ENCODE results near the gene TPRG1.

The TPRG1 gene

GRCh38 chr3:189169728-189170127 is 2.0 kb upstream of the TPRG1 start:
- Histone ChIP-seq H3K27me3 (ENCODE audit: control insufficient read depth, insufficient read depth, low read length) (no peaks in the 10 kb centered on the region), H3K4me3 (ENCODE audit: low read length) (no peak overlapping the region), H3K36me3 (ENCODE audit: control insufficient read depth, insufficient read depth, low read length) (no peaks in the 10 kb centered on the region), H3K9me3 (ENCODE audit: control insufficient read depth, low read length) (no peaks in the 10 kb centered on the region), H3K9ac (ENCODE audit: low read length) (no peak overlapping the region), H3K4me1 (ENCODE audit: control insufficient read depth, insufficient read depth, low read length) (peaks cover 31% of the 10 kb centered on the region)

GRCh38 chr3:189170559-189170958 is 1.2 kb upstream of the TPRG1 start:
- peaks cover 23% of the 10 kb centered on the region for H3K4me1 ChIP-seq (ENCODE audit: control insufficient read depth, insufficient read depth, low read length)
- H3K27me3 ChIP-seq (ENCODE audit: control insufficient read depth, insufficient read depth, low read length) = no peaks in the 10 kb centered on the region
- no peaks in the 10 kb centered on the region for H3K9me3 ChIP-seq (ENCODE audit: control insufficient read depth, low read length)
- H3K9ac ChIP-seq (ENCODE audit: low read length) = no peak overlapping the region
- H3K4me3 ChIP-seq (ENCODE audit: low read length) = no peak overlapping the region
- no peaks in the 10 kb centered on the region for H3K36me3 ChIP-seq (ENCODE audit: control insufficient read depth, insufficient read depth, low read length)

GRCh38 chr3:189172668-189173419 is 1.1 kb downstream of the TPRG1 start:
- Histone ChIP-seq H3K4me3 (ENCODE audit: low read length) (no peak overlapping the region), H3K9me3 (ENCODE audit: control insufficient read depth, low read length) (no peaks in the 10 kb centered on the region), H3K4me1 (ENCODE audit: control insufficient read depth, insufficient read depth, low read length) (peaks cover under 1% of the 10 kb centered on the region), H3K9ac (ENCODE audit: low read length) (no peak overlapping the region), H3K36me3 (ENCODE audit: control insufficient read depth, insufficient read depth, low read length) (no peaks in the 10 kb centered on the region), H3K27me3 (ENCODE audit: control insufficient read depth, insufficient read depth, low read length) (no peaks in the 10 kb centered on the region)

- Histone ChIP-seq H3K9ac (ENCODE audit: low read length) (no peak overlapping the region), H3K9me3 (ENCODE audit: control insufficient read depth, low read length) (no peaks in the 10 kb centered on the region), H3K36me3 (ENCODE audit: control insufficient read depth, insufficient read depth, low read length) (no peaks in the 10 kb centered on the region), H3K27me3 (ENCODE audit: control insufficient read depth, insufficient read depth, low read length) (no peaks in the 10 kb centered on the region), H3K4me1 (ENCODE audit: control insufficient read depth, insufficient read depth, low read length) (peaks cover 6% of the 10 kb centered on the region), H3K4me3 (ENCODE audit: low read length) (no peak overlapping the region)
These were observed 12.8 kb downstream of the TPRG1 start for GRCh38 chr3:189184566-189184965.

- peaks cover 6% of the 10 kb centered on the region for H3K4me1 ChIP-seq (ENCODE audit: control insufficient read depth, insufficient read depth, low read length)
- no peak overlapping the region for H3K9ac ChIP-seq (ENCODE audit: low read length)
- no peaks in the 10 kb centered on the region for H3K36me3 ChIP-seq (ENCODE audit: control insufficient read depth, insufficient read depth, low read length)
- no peaks in the 10 kb centered on the region for H3K9me3 ChIP-seq (ENCODE audit: control insufficient read depth, low read length)
- no peaks in the 10 kb centered on the region for H3K27me3 ChIP-seq (ENCODE audit: control insufficient read depth, insufficient read depth, low read length)
- no peak overlapping the region for H3K4me3 ChIP-seq (ENCODE audit: low read length)
These were observed 14.3 kb downstream of the TPRG1 start for GRCh38 chr3:189186101-189186500.

- no peaks in the 10 kb centered on the region for H3K36me3 ChIP-seq (ENCODE audit: control insufficient read depth, insufficient read depth, low read length)
- H3K9ac ChIP-seq (ENCODE audit: low read length) = no peak overlapping the region
- no peaks in the 10 kb centered on the region for H3K27me3 ChIP-seq (ENCODE audit: control insufficient read depth, insufficient read depth, low read length)
- peaks cover 5% of the 10 kb centered on the region for H3K9me3 ChIP-seq (ENCODE audit: control insufficient read depth, low read length)
- no peak overlapping the region for H3K4me3 ChIP-seq (ENCODE audit: low read length)
- peaks cover 6% of the 10 kb centered on the region for H3K4me1 ChIP-seq (ENCODE audit: control insufficient read depth, insufficient read depth, low read length)
These were observed 16.7 kb downstream of the TPRG1 start for GRCh38 chr3:189188466-189188865.

- Histone ChIP-seq H3K36me3 (ENCODE audit: control insufficient read depth, insufficient read depth, low read length) (no peaks in the 10 kb centered on the region), H3K4me1 (ENCODE audit: control insufficient read depth, insufficient read depth, low read length) (peaks cover 6% of the 10 kb centered on the region), H3K27me3 (ENCODE audit: control insufficient read depth, insufficient read depth, low read length) (no peaks in the 10 kb centered on the region), H3K4me3 (ENCODE audit: low read length) (no peak overlapping the region), H3K9ac (ENCODE audit: low read length) (no peak overlapping the region), H3K9me3 (ENCODE audit: control insufficient read depth, low read length) (peaks cover 5% of the 10 kb centered on the region)
These were observed 21.0 kb downstream of the TPRG1 start for GRCh38 chr3:189192725-189193124.

GRCh38 chr3:189195302-189195701 is 23.5 kb downstream of the TPRG1 start:
- H3K36me3 ChIP-seq (ENCODE audit: control insufficient read depth, insufficient read depth, low read length) = no peaks in the 10 kb centered on the region
- H3K4me3 ChIP-seq (ENCODE audit: low read length) = no peak overlapping the region
- no peak overlapping the region for H3K9ac ChIP-seq (ENCODE audit: low read length)
- H3K4me1 ChIP-seq (ENCODE audit: control insufficient read depth, insufficient read depth, low read length) = no peaks in the 10 kb centered on the region
- H3K27me3 ChIP-seq (ENCODE audit: control insufficient read depth, insufficient read depth, low read length) = no peaks in the 10 kb centered on the region
- H3K9me3 ChIP-seq (ENCODE audit: control insufficient read depth, low read length) = peaks cover 5% of the 10 kb centered on the region

- no peaks in the 10 kb centered on the region for H3K4me1 ChIP-seq (ENCODE audit: control insufficient read depth, insufficient read depth, low read length)
- no peak overlapping the region for H3K9ac ChIP-seq (ENCODE audit: low read length)
- H3K4me3 ChIP-seq (ENCODE audit: low read length) = no peak overlapping the region
- no peaks in the 10 kb centered on the region for H3K9me3 ChIP-seq (ENCODE audit: control insufficient read depth, low read length)
- no peaks in the 10 kb centered on the region for H3K27me3 ChIP-seq (ENCODE audit: control insufficient read depth, insufficient read depth, low read length)
- no peaks in the 10 kb centered on the region for H3K36me3 ChIP-seq (ENCODE audit: control insufficient read depth, insufficient read depth, low read length)
These were observed 30.3 kb downstream of the TPRG1 start for GRCh38 chr3:189202106-189202505.

GRCh38 chr3:189202583-189202982 is 30.8 kb downstream of the TPRG1 start:
- no peak overlapping the region for H3K9ac ChIP-seq (ENCODE audit: low read length)
- no peaks in the 10 kb centered on the region for H3K9me3 ChIP-seq (ENCODE audit: control insufficient read depth, low read length)
- H3K36me3 ChIP-seq (ENCODE audit: control insufficient read depth, insufficient read depth, low read length) = no peaks in the 10 kb centered on the region
- H3K4me3 ChIP-seq (ENCODE audit: low read length) = no peak overlapping the region
- H3K4me1 ChIP-seq (ENCODE audit: control insufficient read depth, insufficient read depth, low read length) = no peaks in the 10 kb centered on the region
- no peaks in the 10 kb centered on the region for H3K27me3 ChIP-seq (ENCODE audit: control insufficient read depth, insufficient read depth, low read length)

GRCh38 chr3:189204167-189204866 is 32.5 kb downstream of the TPRG1 start:
- Histone ChIP-seq H3K4me3 (ENCODE audit: low read length) (no peak overlapping the region), H3K9ac (ENCODE audit: low read length) (no peak overlapping the region), H3K4me1 (ENCODE audit: control insufficient read depth, insufficient read depth, low read length) (no peaks in the 10 kb centered on the region), H3K36me3 (ENCODE audit: control insufficient read depth, insufficient read depth, low read length) (no peaks in the 10 kb centered on the region), H3K27me3 (ENCODE audit: control insufficient read depth, insufficient read depth, low read length) (no peaks in the 10 kb centered on the region), H3K9me3 (ENCODE audit: control insufficient read depth, low read length) (no peaks in the 10 kb centered on the region)

- Histone ChIP-seq H3K4me3 (ENCODE audit: low read length) (no peak overlapping the region), H3K4me1 (ENCODE audit: control insufficient read depth, insufficient read depth, low read length) (no peaks in the 10 kb centered on the region), H3K9ac (ENCODE audit: low read length) (no peak overlapping the region), H3K9me3 (ENCODE audit: control insufficient read depth, low read length) (no peaks in the 10 kb centered on the region), H3K36me3 (ENCODE audit: control insufficient read depth, insufficient read depth, low read length) (no peaks in the 10 kb centered on the region), H3K27me3 (ENCODE audit: control insufficient read depth, insufficient read depth, low read length) (no peaks in the 10 kb centered on the region)
These were observed 33.2 kb downstream of the TPRG1 start for GRCh38 chr3:189204937-189205336.

Measured in mucosa of stomach (tissue), 1 donor.